CD4-positive, alpha-beta T cell treated with Interferon alpha-2 for 1 hour (primary cell): Measurements from ENCODE around the gene NFAT5.
"Not testable (repeated sequence)": the region's sequence is repeated elsewhere in the genome, so short reads cannot be mapped to it uniquely, and the experiment has no call there.

Experiments
- DNase-seq, 2 donors: peaks; one replicate each; pipeline ENCODE4 v3.0.0-alpha.2; 2020 to 2022

Gene NFAT5

GRCh38 chr16:69598045-69598444, 32.3 kb downstream of the NFAT5 start:
- no peak for DNase-seq

GRCh38 chr16:69599731-69600130, 34.0 kb downstream of the NFAT5 start:
- no peak for DNase-seq

DNA sequence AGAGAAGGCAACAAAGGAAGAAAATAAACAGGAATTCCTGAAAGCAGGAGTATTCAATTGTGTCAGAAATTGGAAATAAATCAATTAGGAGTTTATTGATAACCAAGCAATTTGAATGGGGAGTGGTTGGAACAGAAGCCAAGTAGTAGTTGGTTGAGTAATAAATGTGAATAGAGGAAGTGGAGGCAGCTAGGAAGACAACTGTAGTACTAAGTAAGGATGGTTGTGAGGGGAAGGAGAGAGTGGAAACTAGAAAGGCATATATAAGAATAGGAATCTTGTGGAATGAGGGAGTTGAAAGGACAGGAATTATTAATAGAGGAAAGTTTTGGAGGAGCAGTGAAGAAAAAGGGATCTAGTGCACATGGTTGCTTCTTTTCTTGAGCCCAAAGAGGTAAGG, 34.4 kb downstream of the NFAT5 start:
- DNase-seq, result no peak

DNA sequence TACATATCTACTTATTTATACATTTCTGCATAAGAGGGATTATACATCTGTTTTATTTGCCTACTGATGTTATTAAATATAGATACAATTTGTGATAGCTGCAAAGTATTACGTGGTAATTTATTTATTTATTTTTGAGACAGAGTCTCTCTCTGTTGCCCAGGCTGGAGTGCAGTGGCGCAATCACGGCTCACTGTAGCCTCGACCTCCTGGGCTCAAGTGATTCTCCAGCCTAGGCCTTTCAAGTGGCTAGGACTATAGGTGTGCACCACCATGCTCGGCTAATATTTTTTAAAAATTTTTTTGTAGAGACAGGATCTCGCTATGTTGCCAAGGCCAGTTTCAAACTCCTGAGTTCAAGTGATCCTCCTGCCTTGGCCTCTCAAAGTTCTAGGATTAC, 35.5 kb downstream of the NFAT5 start:
- no peak for DNase-seq

- DNase-seq, result no peak
Observed at GRCh38 chr16:69606985-69607384, 41.2 kb downstream of the NFAT5 start.

DNA sequence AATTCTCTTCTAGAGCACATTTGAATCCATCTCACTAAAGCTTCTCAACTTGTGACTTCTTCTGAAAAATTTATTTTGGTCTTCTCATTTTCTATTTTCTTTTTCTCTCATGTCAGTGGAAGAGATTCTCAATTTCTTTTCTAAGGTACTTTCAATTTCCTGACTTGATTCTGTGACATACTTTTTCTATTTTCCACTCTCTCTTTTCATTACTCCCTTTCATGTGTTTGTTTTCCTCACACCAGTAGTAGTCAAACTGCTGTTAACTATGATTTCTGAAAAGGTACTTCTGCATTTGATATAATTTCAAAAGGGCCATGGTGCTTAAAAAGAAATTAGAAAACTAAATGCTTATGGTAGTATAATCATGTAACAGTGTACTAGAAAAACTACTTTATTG, 41.9 kb downstream of the NFAT5 start:
- no peak for DNase-seq

DNA sequence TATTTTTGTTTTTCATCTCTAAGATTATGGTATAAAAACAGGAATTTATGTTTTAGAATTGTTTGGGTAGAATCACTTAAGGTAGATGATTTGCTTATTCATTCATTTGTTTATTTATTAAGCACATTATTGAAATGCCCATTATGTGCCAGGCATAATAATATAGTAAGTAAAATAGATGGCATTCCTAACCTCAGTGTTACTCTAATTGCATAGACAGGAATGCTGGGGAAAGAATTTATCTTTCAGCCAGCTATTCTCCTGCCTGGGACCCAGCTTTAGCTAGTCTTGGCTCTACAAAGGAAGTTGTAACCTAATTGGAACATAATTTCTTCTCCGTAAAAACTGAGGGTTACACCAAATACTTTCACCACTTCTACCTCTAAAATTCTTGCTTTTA, 44.6 kb downstream of the NFAT5 start:
- no peak for DNase-seq

GRCh38 chr16:69611103-69611640, 45.4 kb downstream of the NFAT5 start:
- DNase-seq, result no peak

GRCh38 chr16:69613378-69614154, 47.8 kb downstream of the NFAT5 start:
- no peak for DNase-seq

- no peak for DNase-seq
Observed at GRCh38 chr16:69615528-69615927, 49.8 kb downstream of the NFAT5 start.

- no peak for DNase-seq
Observed at GRCh38 chr16:69616082-69616481, 50.3 kb downstream of the NFAT5 start.

DNA sequence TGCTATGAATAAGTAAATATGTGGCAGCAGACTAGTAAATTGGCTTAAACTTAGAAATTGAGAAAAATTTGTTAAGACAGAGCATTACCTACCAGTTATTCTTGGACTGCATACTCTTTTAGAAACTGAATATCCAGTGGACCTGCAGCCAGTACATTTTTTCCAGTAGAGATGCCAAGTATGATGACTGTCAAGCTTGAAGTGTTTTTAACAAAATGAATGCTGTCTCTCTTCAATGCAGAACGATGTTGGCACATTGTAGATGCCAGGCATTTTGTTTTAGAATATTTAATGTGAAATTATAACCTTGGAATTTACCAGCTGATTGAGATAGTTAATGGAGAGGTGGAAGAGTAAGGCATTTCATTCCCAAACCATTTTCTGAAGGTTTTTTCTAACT, 52.5 kb downstream of the NFAT5 start:
- no peak for DNase-seq

DNA sequence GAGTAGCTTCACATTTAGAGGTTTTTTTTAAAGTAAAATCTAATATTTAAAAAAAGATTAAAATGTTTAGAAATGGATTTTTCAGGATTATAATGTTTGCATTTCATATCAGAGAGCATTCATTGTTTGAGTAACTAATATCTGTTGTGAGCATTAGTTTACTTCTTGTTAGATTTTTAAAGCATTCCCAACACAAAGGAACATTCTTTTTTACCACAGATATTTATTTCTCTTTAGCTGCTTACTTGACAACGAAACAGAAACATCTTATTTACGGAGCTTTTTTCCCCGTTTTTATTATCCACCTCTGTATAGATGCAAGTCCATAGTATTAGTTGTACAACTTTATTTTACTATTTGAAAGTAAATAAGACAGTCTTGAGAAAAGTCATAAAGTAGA, 53.0 kb downstream of the NFAT5 start:
- no peak for DNase-seq

GRCh38 chr16:69619514-69619913, 53.7 kb downstream of the NFAT5 start:
- DNase-seq, result no peak

DNA sequence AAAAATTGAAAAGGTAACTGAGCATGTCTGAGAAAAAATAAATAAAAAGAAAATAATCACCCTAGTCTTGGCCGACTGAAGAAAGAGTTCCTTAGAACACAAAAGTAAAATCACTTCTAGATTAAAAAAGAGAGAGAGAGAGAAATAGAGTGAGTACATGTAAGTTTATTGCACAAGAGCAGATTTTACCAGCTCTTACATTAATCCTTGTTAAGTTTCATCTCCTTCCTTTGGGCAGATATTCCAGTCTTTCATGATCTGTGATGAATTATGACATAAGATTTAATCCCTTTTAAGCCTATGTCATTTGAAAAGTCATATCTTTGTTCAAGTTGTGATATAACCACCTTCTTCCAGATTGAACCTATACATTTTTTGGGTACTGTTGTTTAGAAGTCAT, 54.8 kb downstream of the NFAT5 start:
- DNase-seq, result no peak

GRCh38 chr16:69621225-69621624, 55.5 kb downstream of the NFAT5 start:
- DNase-seq, result no peak

DNA sequence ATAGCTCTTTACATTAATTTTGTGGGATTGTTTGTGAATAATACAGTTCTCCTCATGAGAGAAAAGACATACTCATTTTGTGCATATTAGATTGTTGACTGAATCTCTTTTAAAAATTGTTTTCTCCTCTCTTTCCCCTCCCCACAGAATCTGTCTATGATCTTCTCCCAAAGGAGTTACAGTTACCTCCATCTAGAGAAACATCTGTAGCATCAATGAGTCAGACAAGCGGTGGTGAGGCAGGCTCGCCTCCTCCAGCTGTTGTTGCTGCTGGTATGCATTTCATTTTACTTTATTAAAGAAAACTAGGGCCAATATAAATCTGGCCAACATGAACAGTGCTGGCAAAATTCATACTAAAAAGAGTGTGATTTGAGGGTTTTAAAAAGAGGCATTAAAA, 60.5 kb downstream of the NFAT5 start:
- no peak for DNase-seq

- no peak for DNase-seq
Observed at GRCh38 chr16:69632828-69633227, 67.1 kb downstream of the NFAT5 start.

- DNase-seq, result no peak
Observed at GRCh38 chr16:69633375-69633774, 67.6 kb downstream of the NFAT5 start.

- not testable (repeated sequence) for DNase-seq
Observed at GRCh38 chr16:69636563-69637146, 70.9 kb downstream of the NFAT5 start.

DNA sequence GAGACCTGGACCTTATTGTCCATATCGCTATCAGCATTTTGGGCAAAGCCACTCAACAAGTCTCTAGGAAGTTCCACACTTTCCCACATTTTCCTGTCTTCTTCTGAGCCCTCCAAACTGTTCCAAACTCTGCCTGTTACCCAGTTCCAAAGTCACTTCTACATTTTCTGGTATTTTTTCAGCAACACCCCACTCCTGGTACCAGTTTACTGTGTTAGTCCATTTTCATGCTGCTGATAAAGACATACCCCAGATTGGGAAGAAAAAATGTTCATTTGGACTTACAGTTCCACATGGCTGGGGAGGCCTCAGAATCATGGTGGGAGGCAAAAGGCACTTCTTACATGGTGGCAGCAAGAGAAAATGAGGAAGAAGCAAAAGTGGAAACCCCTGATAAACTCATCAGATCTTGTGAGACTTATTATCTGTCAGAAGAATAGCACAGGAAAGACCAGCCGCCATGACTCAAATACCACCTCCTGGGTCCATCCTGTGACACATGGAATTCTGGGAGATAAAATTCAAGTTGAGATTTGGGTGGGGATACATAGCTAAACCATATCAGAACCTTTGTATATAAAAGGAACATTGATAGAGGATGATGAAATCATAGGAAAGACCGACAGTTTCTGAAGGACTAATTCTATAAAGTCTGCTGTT, 71.6 kb downstream of the NFAT5 start:
- DNase-seq, result not testable (repeated sequence)

- DNase-seq, result not testable (repeated sequence)
Observed at GRCh38 chr16:69643997-69644396, 78.2 kb downstream of the NFAT5 start.

DNA sequence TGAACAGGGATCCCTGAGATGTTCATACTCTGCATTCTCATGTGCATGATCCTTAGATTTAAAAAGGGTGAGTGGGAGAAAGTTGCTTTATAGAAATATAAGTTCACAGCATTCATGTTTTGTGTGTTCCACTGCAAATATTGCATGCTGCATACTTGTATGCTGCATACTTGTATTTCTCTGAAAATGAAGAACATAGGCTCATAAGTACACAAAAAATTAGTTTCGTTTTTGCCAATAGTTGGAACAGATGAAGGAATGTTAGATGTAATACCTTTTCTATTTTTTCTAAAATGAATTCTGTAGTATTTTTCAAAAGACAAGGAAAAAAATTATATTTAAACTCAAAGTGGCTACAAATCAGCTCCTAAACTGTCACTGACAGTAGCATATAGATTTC, 79.0 kb downstream of the NFAT5 start:
- DNase-seq, result no peak

GRCh38 chr16:69647020-69647419, 81.3 kb downstream of the NFAT5 start:
- DNase-seq, result no peak
